Right atrium auricular region (tissue), 2 donors: ENCODE measurements around the gene POLE. TPM values are rescaled to one million over a fixed set of nuclear protein-coding genes. Genes with fewer than 3 reads are reported as not detected.

Experiments
- DNase-seq: peaks from one replicate; pipeline ENCODE4 v3.0.0-alpha.2; 2019; ENCODE audit warnings: low spot score
- H3K27ac ChIP-seq, 2 donors: fragments of 200-600 bp; sonication (generic); 1 replicate in 1 of 2; 2 replicates in 1 of 2; pipeline ENCODE4 v1.5.1; 2016 to 2019
- H3K27me3 ChIP-seq, 2 donors: fragments of 200-600 bp; sonication (generic); one replicate each; pipeline versions ENCODE4 v1.5.1 to v1.6.0; 2017 to 2019
- H3K36me3 ChIP-seq: fragments of 200-600 bp; sonication (generic); one replicate; pipeline ENCODE4 v1.5.1; 2016
- H3K4me1 ChIP-seq, 2 donors: fragments of 200-600 bp; sonication (generic); one replicate each; pipeline versions ENCODE4 v1.5.1 to v1.6.0; 2017 to 2019
- H3K4me3 ChIP-seq, 2 donors: fragments of 200-600 bp; sonication (generic); 1 replicate in 1 of 2; 2 replicates in 1 of 2; pipeline ENCODE4 v1.5.1; 2017 to 2019; ENCODE audit warnings: mild to moderate bottlenecking in 1 of 2, moderate library complexity in 1 of 2
- H3K9me3 ChIP-seq, 2 donors: fragments of 200-600 bp; sonication (generic); one replicate each; pipeline ENCODE4 v1.5.1; 2019
- microRNA-seq, 2 donors: library from miRNA; unstranded; fragments of <30 nt; microRNA quantifications; one replicate each; pipeline ENCODE4, GENCODE V29; 2016 to 2017; ENCODE audit warnings: borderline number of aligned reads in 2 of 2, borderline replicate concordance in 1 of 2
- total RNA-seq, 2 donors: library from RNA; depleted of rRNA; stranded (reverse); fragments of >200 nt; gene quantifications; one replicate each; pipeline ENCODE4 v1.1.0, GENCODE V29; 2016
- TF ChIP-seq, protein P1 (sequence below), 2 donors: fragments of 200-600 bp; sonication (generic); IDR thresholded peaks; one replicate each; pipeline ENCODE4 v1.5.1; 2019; ENCODE audit warnings: antibody characterized with exemption in 2 of 2

The POLE gene
- total RNA-seq, 2 donors from 2014 or later, result 10.2 to 13.9 TPM

DNA sequence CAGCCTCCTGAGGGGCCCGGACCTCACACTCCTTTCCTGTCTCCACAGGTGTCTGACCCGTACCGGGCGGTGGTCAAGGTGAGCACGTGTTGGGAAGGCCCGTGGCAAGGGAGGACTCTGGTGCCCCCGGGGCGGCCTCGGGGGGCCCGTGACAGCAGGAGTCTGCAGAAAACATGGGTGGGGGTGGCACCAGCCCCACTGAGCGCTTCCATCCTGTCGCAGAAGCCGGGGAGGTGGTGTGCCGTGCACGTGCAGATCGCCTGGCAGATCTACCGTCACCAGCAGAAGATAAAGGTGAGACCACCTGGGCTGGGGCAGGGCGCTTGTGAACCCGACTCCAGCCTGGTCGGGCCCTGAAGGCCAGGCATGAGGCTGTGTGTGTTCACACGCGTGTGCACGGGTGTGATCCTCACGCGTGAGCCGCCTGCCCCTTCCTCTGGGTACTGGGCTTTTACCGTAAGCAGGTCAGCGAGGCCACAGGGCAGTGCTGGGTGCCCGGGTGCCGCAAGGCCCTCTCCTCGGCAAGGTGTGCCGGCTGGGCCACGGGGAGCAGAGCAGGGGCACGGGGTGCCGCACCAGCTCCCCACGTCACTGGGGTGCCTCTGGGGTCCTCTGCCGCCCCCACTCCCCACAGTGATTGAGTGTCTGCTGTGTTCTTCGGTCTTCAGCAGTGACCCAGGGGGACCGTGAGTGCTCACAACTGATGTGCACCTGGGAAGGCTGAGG, 112.7 kb downstream of the POLE start:
- no peaks in the 10 kb centered on the region for H3K4me1 ChIP-seq
- H3K27me3 ChIP-seq, result no peaks in the 10 kb centered on the region
- TF ChIP-seq, protein P1, sequence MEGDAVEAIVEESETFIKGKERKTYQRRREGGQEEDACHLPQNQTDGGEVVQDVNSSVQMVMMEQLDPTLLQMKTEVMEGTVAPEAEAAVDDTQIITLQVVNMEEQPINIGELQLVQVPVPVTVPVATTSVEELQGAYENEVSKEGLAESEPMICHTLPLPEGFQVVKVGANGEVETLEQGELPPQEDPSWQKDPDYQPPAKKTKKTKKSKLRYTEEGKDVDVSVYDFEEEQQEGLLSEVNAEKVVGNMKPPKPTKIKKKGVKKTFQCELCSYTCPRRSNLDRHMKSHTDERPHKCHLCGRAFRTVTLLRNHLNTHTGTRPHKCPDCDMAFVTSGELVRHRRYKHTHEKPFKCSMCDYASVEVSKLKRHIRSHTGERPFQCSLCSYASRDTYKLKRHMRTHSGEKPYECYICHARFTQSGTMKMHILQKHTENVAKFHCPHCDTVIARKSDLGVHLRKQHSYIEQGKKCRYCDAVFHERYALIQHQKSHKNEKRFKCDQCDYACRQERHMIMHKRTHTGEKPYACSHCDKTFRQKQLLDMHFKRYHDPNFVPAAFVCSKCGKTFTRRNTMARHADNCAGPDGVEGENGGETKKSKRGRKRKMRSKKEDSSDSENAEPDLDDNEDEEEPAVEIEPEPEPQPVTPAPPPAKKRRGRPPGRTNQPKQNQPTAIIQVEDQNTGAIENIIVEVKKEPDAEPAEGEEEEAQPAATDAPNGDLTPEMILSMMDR (IDR thresholded peaks at IDR 0.05), result no peak
- peaks cover 47% of the 10 kb centered on the region for H3K36me3 ChIP-seq
- no peak for DNase-seq
- no peak overlapping the region for H3K4me3 ChIP-seq
- H3K9me3 ChIP-seq, result no peaks in the 10 kb centered on the region
- H3K27ac ChIP-seq, result no peak overlapping the region

Small RNA genes within 50 kb of the gene (microRNA-seq; reads per million reads assigned to microRNA genes)
- 0 to 0.71 reads per million in 2 donors for gene MIR6763

Other genes with a start within 250 kb of the POLE start
- gene FBRSL1, start 197.2 kb downstream of the POLE start, total RNA-seq, result 10 to 100 TPM; 19.3 to 20.4 TPM
- gene LRCOL1, start 76.8 kb downstream of the POLE start, total RNA-seq, result not detected
- not detected for gene P2RX2, start 68.6 kb downstream of the POLE start, total RNA-seq
- 10 to 100 TPM; 43.0 to 65.7 TPM for gene PXMP2, start 245 bp upstream of the POLE start, total RNA-seq
- gene PGAM5, start 23.5 kb upstream of the POLE start, total RNA-seq, result 10 to 100 TPM; 12.8 to 20.0 TPM
- 10 to 100 TPM; 23.8 to 24.2 TPM for gene ANKLE2, start 74.5 kb upstream of the POLE start, total RNA-seq
- 10 to 100 TPM; 32.2 to 49.8 TPM for gene GOLGA3, start 141.5 kb upstream of the POLE start, total RNA-seq
- gene CHFR, start 200.3 kb upstream of the POLE start, total RNA-seq, result 10 to 100 TPM; 13.6 to 13.8 TPM